SK-N-SH (cell line): Measurements from ENCODE around the gene PKDCC.

Experiments
- CTCF ChIP-seq: fragments of 200-600 bp; sonication (generic); IDR thresholded peaks from 2 replicates; pipeline ENCODE4 v1.6.1; 2017; ENCODE audit warnings: antibody characterized with exemption, mild to moderate bottlenecking, moderate library complexity
- FOXM1 ChIP-seq: IDR thresholded peaks from 2 replicates; pipeline ENCODE4 v1.4.0; 2012; ENCODE audit warnings: low read depth, mild to moderate bottlenecking
- RAD21 ChIP-seq: IDR thresholded peaks from 2 replicates; pipeline ENCODE4 v1.6.1; 2012; ENCODE audit warnings: mild to moderate bottlenecking, low read length
- USF1 ChIP-seq: IDR thresholded peaks from 2 replicates; pipeline ENCODE4 v1.4.0; 2012; ENCODE audit warnings: low read depth, borderline replicate concordance

GRCh38 chr2:42057902-42058450, 10.2 kb downstream of the PKDCC start:
- no peak for TF ChIP-seq CTCF
- TF ChIP-seq FOXM1, result no peak
- no peak for TF ChIP-seq USF1
- TF ChIP-seq RAD21, result no peak
